ENCODE data around the gene TUBA4A. TPM values are rescaled to one million over a fixed set of nuclear protein-coding genes. Genes with fewer than 3 reads are reported as not detected.

Gene TUBA4A
- total RNA-seq, 2 experiments from 2014 or later = 96.0 to 186 TPM

GRCh38 chr2:219296142-219296541 lies 42.4 kb upstream of the TUBA4A start:
- H3K27ac ChIP-seq (ENCODE audit: low read depth, low read length, poor library complexity, severe bottlenecking) = no peak overlapping the region
- DNase-seq (ENCODE audit: low spot score) = no peak
- H3K4me3 ChIP-seq (ENCODE audit: low read depth, low read length, poor library complexity, severe bottlenecking) = no peak overlapping the region
- intact Hi-C loops (cut with micrococcal nuclease; ENCODE audit: unreplicated experiment) = no loop called here
- no peaks in the 10 kb centered on the region for H3K36me3 ChIP-seq (ENCODE audit: insufficient read depth, low read length)
- no peaks in the 10 kb centered on the region for H3K9me2 ChIP-seq (ENCODE audit: insufficient read depth, low read length)
- H2AFZ ChIP-seq (ENCODE audit: low read length) = no peak overlapping the region
- peaks cover 21% of the 10 kb centered on the region for H3K4me1 ChIP-seq (ENCODE audit: insufficient read depth, low read length, poor library complexity, severe bottlenecking)
- no peak overlapping the region for H3K4me2 ChIP-seq (ENCODE audit: low read length)
- no peak for TF ChIP-seq EZH2phosphoT487 (IDR thresholded peaks at IDR 0.05; ENCODE audit: borderline replicate concordance, low read depth, low read length)
- no peak for TF ChIP-seq CTCF (conservative IDR thresholded peaks at IDR 0.05; ENCODE audit: low read length)
- no peaks in the 10 kb centered on the region for H3K9me3 ChIP-seq (ENCODE audit: low read length)
- H3K79me2 ChIP-seq (ENCODE audit: insufficient read depth, low read depth, low read length) = no peaks in the 10 kb centered on the region
- no TSS peak for BruUV-seq (replicated peaks)
- CTCF ChIA-PET (ENCODE audit: unreplicated experiment) = interaction anchor here (1.8 kb wide), 1 partner anchor 18 kb away, joined by 13 read pairs; the partner anchor contains the start of gene DNAJB2
- H4K20me1 ChIP-seq (ENCODE audit: insufficient read depth, low read length) = no peaks in the 10 kb centered on the region
- POLR2A ChIA-PET = interaction anchor here (1.1 to 3.2 kb wide), 3 partner anchors 17 to 48 kb away, joined by 4 to 13 read pairs (median 6); partner anchors contain the start of genes DNAJB2 and TUBA4B

- H3K4me2 ChIP-seq (ENCODE audit: low read length) = peak overlapping the region; percentile 76
- H3K9me2 ChIP-seq (ENCODE audit: insufficient read depth, low read length) = no peaks in the 10 kb centered on the region
- TF ChIP-seq CTCF (conservative IDR thresholded peaks at IDR 0.05; ENCODE audit: low read length) (peak; percentile 97), EZH2phosphoT487 (IDR thresholded peaks at IDR 0.05; ENCODE audit: borderline replicate concordance, low read depth, low read length) (no peak)
- CTCF ChIA-PET (ENCODE audit: unreplicated experiment) = interaction anchor here (0.5 to 1.8 kb wide), 17 partner anchors 14 to 417 kb away, joined by 3 to 13 read pairs (median 3); partner anchors contain the start of genes CNPPD1, DNAJB2 and ZFAND2B
- peak; percentile 92 for DNase-seq (ENCODE audit: low spot score)
- no peaks in the 10 kb centered on the region for H3K9me3 ChIP-seq (ENCODE audit: low read length)
- intact Hi-C loops (cut with micrococcal nuclease; ENCODE audit: unreplicated experiment) = loop anchor here (1.0 to 2.0 kb wide), 4 partner anchors 15 to 236 kb away; partner anchors contain the start of genes CNPPD1 and DNAJB2
- H3K4me3 ChIP-seq (ENCODE audit: low read depth, low read length, poor library complexity, severe bottlenecking) = peak overlapping the region; percentile 64
- POLR2A ChIA-PET = interaction anchor here (0.6 to 3.2 kb wide), 15 partner anchors 10 to 401 kb away, joined by 3 to 13 read pairs (median 3); partner anchors contain the start of genes ANKZF1, ATG9A, CNPPD1 and DNAJB2
- no peaks in the 10 kb centered on the region for H4K20me1 ChIP-seq (ENCODE audit: insufficient read depth, low read length)
- no peak overlapping the region for H3K27ac ChIP-seq (ENCODE audit: low read depth, low read length, poor library complexity, severe bottlenecking)
- no TSS peak for BruUV-seq (replicated peaks)
- H2AFZ ChIP-seq (ENCODE audit: low read length) = peak overlapping the region; percentile 79
- H3K79me2 ChIP-seq (ENCODE audit: insufficient read depth, low read depth, low read length) = no peaks in the 10 kb centered on the region
- H3K4me1 ChIP-seq (ENCODE audit: insufficient read depth, low read length, poor library complexity, severe bottlenecking) = peaks cover 21% of the 10 kb centered on the region
- H3K36me3 ChIP-seq (ENCODE audit: insufficient read depth, low read length) = no peaks in the 10 kb centered on the region
These were observed 40.9 kb upstream of the TUBA4A start for GRCh38 chr2:219294356-219295351.

Measured in OCI-LY7 (cell line).